Left kidney (tissue), 2 donors: Measurements from ENCODE around the gene DYNC1I2. TPM values are rescaled to one million over a fixed set of nuclear protein-coding genes. Genes with fewer than 3 reads are reported as not detected.
"Not testable (repeated sequence)": the region's sequence is repeated elsewhere in the genome, so short reads cannot be mapped to it uniquely, and the experiment has no call there.

Experiments
- DNase-seq: peaks from one replicate; pipeline ENCODE4 v3.0.0-alpha.2; 2013
- polyA plus RNA-seq: library from polyadenylated mRNA; unstranded; fragments of 120-200 nt; gene quantifications from one replicate; pipeline ENCODE4 v1.2.1, GENCODE V29; 2013; ENCODE audit not compliant: insufficient read length

Gene DYNC1I2
- polyA plus RNA-seq, 1 donor = 197 TPM

GRCh38 chr2:171771463-171771862, 84.2 kb downstream of the DYNC1I2 start:
- DNase-seq = no peak

- no peak for DNase-seq
Observed at GRCh38 chr2:171772373-171772772, 85.1 kb downstream of the DYNC1I2 start.

GRCh38 chr2:171774581-171774980, 87.3 kb downstream of the DYNC1I2 start:
- not testable (repeated sequence) for DNase-seq

GRCh38 chr2:171778515-171778914, 91.2 kb downstream of the DYNC1I2 start:
- DNase-seq = no peak

GRCh38 chr2:171785450-171785849, 98.2 kb downstream of the DYNC1I2 start:
- DNase-seq = no peak

GRCh38 chr2:171787333-171788072, 100.2 kb downstream of the DYNC1I2 start:
- no peak for DNase-seq

- DNase-seq = no peak
Observed at GRCh38 chr2:171788316-171788993, 101.2 kb downstream of the DYNC1I2 start.

- no peak for DNase-seq
Observed at GRCh38 chr2:171789956-171790355, 102.7 kb downstream of the DYNC1I2 start.

- DNase-seq = no peak
Observed at GRCh38 chr2:171791361-171791760, 104.1 kb downstream of the DYNC1I2 start.

GRCh38 chr2:171792157-171792556, 104.9 kb downstream of the DYNC1I2 start:
- DNase-seq = no peak

- DNase-seq = no peak
Observed at GRCh38 chr2:171792886-171793580, 105.8 kb downstream of the DYNC1I2 start.

- DNase-seq = no peak
Observed at GRCh38 chr2:171793691-171794678, 106.7 kb downstream of the DYNC1I2 start.

- DNase-seq = no peak
Observed at GRCh38 chr2:171794918-171795317, 107.6 kb downstream of the DYNC1I2 start.

Other genes starting within 250 kb of the DYNC1I2 start
- gene CYBRD1, start 165.0 kb upstream of the DYNC1I2 start, polyA plus RNA-seq = 41.6 TPM
- 34.6 TPM for gene SLC25A12, start 206.8 kb downstream of the DYNC1I2 start, polyA plus RNA-seq
- 75.0 TPM for gene HAT1, start 235.0 kb downstream of the DYNC1I2 start, polyA plus RNA-seq